ENCODE results near the gene TAOK1. TPM values are rescaled to one million over a fixed set of nuclear protein-coding genes. Genes with fewer than 3 reads are reported as not detected.

The TAOK1 gene
- total RNA-seq, 1 experiment from 2014 or later = 56.3 TPM

GRCh38 chr17:29583324-29584248 is 193.4 kb downstream of the TAOK1 start:
- Histone ChIP-seq H3K9ac (ENCODE audit: low read length) (no peak overlapping the region), H3K4me1 (ENCODE audit: control insufficient read depth in 1 of 2, insufficient read depth in 2 of 2, low read length in 2 of 2) (peaks cover 13 to 53% of the 10 kb centered on the region in 2 experiments; a peak in 3 of 4 replicates), H3K4me3 (replicated peaks in 1 of 2; ENCODE audit: low read depth in 1 of 2, low read length in 2 of 2) (no peak overlapping the region), H3K9me3 (ENCODE audit: control insufficient read depth in 1 of 2, insufficient read depth in 1 of 2, low read depth in 1 of 2, low read length in 2 of 2) (no peaks in the 10 kb centered on the region), H3K36me3 (ENCODE audit: control insufficient read depth in 1 of 2, insufficient read depth in 2 of 2, low read length in 2 of 2) (peaks cover 3 to 7% of the 10 kb centered on the region in 2 experiments; a peak in 2 of 4 replicates), H4K20me1 (ENCODE audit: insufficient read depth) (no peaks in the 10 kb centered on the region), H3K4me2 (ENCODE audit: low read length) (no peak overlapping the region), H3K27ac (ENCODE audit: low read depth, low read length) (no peak overlapping the region), H3K79me2 (ENCODE audit: insufficient read depth, low read length) (peaks cover 58% of the 10 kb centered on the region), H2AFZ (ENCODE audit: low read depth, low read length, poor library complexity, severe bottlenecking) (no peak overlapping the region), H3K27me3 (ENCODE audit: insufficient read depth, low read length) (no peaks in the 10 kb centered on the region), H3K9me2 (ENCODE audit: insufficient read depth) (no peaks in the 10 kb centered on the region)
- ChIA-PET POLR2A (no interaction called here), CTCF (interaction anchor here (0.6 to 1.0 kb wide), 2 partner anchors 8 to 16 kb away, joined by 3 to 4 read pairs; no protein-coding TSS in a partner anchor), RAD21 (ENCODE audit: low non-redundant PET in 1 of 2, low total read pairs in 2 of 2, uncharacterized antibody in 2 of 2, unreplicated experiment in 2 of 2) (no interaction called here)
- DNase-seq (ENCODE audit: low read depth, low spot score) (no peak), ATAC-seq (no peak)
- no TSS peak for BruUV-seq (replicated peaks)
- intact Hi-C loops (cut with micrococcal nuclease) = no loop called here
- no peak for TF ChIP-seq RAD21 (IDR thresholded peaks at IDR 0.05; ENCODE audit: low read depth)
- no peak for TF ChIP-seq ELF1 (IDR thresholded peaks at IDR 0.05; ENCODE audit: borderline replicate concordance, low read depth)
- no peak for TF ChIP-seq ZFX (IDR thresholded peaks at IDR 0.05)
- TF ChIP-seq SIN3A (IDR thresholded peaks at IDR 0.05; ENCODE audit: low read depth) = no peak
- TF ChIP-seq JUND (IDR thresholded peaks at IDR 0.05) = no peak
- TF ChIP-seq, protein P1, sequence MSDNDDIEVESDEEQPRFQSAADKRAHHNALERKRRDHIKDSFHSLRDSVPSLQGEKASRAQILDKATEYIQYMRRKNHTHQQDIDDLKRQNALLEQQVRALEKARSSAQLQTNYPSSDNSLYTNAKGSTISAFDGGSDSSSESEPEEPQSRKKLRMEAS (IDR thresholded peaks at IDR 0.05) = no peak
- no peak for TF ChIP-seq ZBTB33 (IDR thresholded peaks at IDR 0.05; ENCODE audit: extremely low read depth, insufficient replicate concordance, low read length)
- TF ChIP-seq POLR2A (IDR thresholded peaks at IDR 0.05; ENCODE audit: borderline replicate concordance, extremely low read depth, insufficient read depth, insufficient read length) = no peak
- no peak for TF ChIP-seq SP1 (IDR thresholded peaks at IDR 0.05; ENCODE audit: low read depth)
- no peak for TF ChIP-seq EZH2phosphoT487 (IDR thresholded peaks at IDR 0.05; ENCODE audit: borderline replicate concordance)
- TF ChIP-seq, protein P2, sequence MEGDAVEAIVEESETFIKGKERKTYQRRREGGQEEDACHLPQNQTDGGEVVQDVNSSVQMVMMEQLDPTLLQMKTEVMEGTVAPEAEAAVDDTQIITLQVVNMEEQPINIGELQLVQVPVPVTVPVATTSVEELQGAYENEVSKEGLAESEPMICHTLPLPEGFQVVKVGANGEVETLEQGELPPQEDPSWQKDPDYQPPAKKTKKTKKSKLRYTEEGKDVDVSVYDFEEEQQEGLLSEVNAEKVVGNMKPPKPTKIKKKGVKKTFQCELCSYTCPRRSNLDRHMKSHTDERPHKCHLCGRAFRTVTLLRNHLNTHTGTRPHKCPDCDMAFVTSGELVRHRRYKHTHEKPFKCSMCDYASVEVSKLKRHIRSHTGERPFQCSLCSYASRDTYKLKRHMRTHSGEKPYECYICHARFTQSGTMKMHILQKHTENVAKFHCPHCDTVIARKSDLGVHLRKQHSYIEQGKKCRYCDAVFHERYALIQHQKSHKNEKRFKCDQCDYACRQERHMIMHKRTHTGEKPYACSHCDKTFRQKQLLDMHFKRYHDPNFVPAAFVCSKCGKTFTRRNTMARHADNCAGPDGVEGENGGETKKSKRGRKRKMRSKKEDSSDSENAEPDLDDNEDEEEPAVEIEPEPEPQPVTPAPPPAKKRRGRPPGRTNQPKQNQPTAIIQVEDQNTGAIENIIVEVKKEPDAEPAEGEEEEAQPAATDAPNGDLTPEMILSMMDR (IDR thresholded peaks at IDR 0.05 in 2 of 3, conservative IDR thresholded peaks at IDR 0.05 in 1 of 3; ENCODE audit: borderline replicate concordance in 1 of 3, insufficient read depth in 1 of 3, low read depth in 2 of 3, low read length in 2 of 3) = no peak
- no peak for TF ChIP-seq ATF3 (IDR thresholded peaks at IDR 0.05)
- no peak for TF ChIP-seq FOSL1 (IDR thresholded peaks at IDR 0.05; ENCODE audit: low read depth)

Data from HCT116 (cell line).